ENCODE data around the gene SIGLEC7. TPM values are rescaled to one million over a fixed set of nuclear protein-coding genes. Genes with fewer than 3 reads are reported as not detected.

Gene SIGLEC7
- total and polyA plus RNA-seq, 11 donors: 0.51 to 6.1 (median 1.0) TPM; not detected in 2

DNA sequence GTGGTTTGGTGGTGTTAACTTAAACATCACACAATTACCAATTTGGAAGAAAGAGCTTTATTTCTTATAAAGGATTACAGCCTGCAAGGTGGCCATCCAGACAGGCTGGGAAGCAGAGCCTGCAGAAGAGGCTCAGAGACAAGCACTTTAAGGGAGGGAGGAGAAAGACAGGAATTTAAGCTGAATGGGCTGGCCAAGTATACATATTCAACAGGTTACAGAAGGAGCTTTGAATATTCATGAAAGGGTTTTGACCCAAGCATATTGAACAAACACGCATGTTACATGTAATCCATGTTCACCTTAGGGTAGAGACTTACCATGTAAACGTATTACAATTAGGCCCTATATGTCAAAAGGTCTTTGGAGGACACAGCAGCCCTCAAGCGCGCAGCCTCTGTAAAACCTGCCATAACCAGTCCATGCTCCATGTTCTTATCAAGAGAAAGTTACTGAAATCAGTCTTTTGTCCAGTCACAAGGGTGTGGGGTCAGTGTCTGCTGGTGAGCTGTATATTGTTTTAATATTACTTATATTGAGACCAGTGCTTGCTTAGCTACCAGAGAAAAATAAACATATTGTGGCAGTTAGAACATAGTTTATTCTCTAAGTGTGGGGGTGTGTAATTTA is 19.9 kb downstream of the SIGLEC7 start:
- Histone ChIP-seq H3K27me3 (peaks cover 0 to 19% (median 0%) of the 10 kb centered on the region in 9 donors), H3K4me1 (peaks cover 0 to 8% (median 0%) of the 10 kb centered on the region in 12 donors), H3K36me3 (no peaks in the 10 kb centered on the region), H3K9me3 (no peaks in the 10 kb centered on the region), H3K27ac (no peak overlapping the region), H3K4me3 (no peak overlapping the region)
- intact Hi-C loops (cut with DNase I): loop anchor here in 3 of 10 donors (10.0 kb wide), 2 partner anchors 137 to 147 kb away; partner anchors contain the start of genes KLK11 (in 2 of the 3) and KLK10 (in 1 of the 3)
- TF ChIP-seq, protein P1, sequence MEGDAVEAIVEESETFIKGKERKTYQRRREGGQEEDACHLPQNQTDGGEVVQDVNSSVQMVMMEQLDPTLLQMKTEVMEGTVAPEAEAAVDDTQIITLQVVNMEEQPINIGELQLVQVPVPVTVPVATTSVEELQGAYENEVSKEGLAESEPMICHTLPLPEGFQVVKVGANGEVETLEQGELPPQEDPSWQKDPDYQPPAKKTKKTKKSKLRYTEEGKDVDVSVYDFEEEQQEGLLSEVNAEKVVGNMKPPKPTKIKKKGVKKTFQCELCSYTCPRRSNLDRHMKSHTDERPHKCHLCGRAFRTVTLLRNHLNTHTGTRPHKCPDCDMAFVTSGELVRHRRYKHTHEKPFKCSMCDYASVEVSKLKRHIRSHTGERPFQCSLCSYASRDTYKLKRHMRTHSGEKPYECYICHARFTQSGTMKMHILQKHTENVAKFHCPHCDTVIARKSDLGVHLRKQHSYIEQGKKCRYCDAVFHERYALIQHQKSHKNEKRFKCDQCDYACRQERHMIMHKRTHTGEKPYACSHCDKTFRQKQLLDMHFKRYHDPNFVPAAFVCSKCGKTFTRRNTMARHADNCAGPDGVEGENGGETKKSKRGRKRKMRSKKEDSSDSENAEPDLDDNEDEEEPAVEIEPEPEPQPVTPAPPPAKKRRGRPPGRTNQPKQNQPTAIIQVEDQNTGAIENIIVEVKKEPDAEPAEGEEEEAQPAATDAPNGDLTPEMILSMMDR (IDR thresholded peaks at IDR 0.05): no peak
- no peak for TF ChIP-seq POLR2A (IDR thresholded peaks at IDR 0.05)
- ATAC-seq: no peak
- DNase-seq: no peak
- WGBS, 4 donors: 78 to 91% (median 88%) methylated on average over 4 of the region's 4 CpGs

DNA sequence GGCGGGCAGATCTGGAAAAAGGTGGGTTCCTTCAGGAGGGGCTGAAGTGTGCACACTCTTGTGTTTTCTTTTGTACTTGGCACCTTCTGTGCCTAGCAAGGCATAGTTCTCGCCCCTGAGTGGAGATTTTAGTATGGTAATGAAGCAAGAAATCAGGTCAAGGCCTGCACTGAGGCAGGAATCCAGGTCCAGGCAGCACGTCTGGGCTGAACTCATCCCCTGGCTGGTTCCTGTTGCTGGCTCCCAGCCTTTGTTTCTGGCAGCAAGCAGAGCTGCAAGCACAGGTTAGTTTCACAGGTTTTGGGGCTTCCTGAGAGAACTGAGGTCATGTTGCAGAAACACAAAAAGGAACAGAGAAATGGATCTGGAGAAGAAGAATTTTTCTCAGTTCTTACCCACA is 21.2 kb downstream of the SIGLEC7 start:
- peaks cover 0 to 16% (median 0%) of the 10 kb centered on the region in 9 donors for H3K27me3 ChIP-seq
- H3K27ac ChIP-seq: no peak overlapping the region
- H3K9me3 ChIP-seq: no peaks in the 10 kb centered on the region
- no peak overlapping the region for H3K4me3 ChIP-seq
- 62 to 70% (median 68%) methylated on average over 3 of the region's 3 CpGs for WGBS, 4 donors
- no peak for DNase-seq
- H3K4me1 ChIP-seq: peaks cover 0 to 16% (median 0%) of the 10 kb centered on the region in 12 donors
- ATAC-seq: no peak
- no peaks in the 10 kb centered on the region for H3K36me3 ChIP-seq
- TF ChIP-seq, protein P1 (IDR thresholded peaks at IDR 0.05): no peak
- no peak for TF ChIP-seq POLR2A (IDR thresholded peaks at IDR 0.05)
- intact Hi-C loops (cut with DNase I): loop anchor here in 3 of 10 donors (10.0 kb wide), 2 partner anchors 138 to 148 kb away; partner anchors contain the start of genes KLK11 (in 2 of the 3) and KLK10 (in 1 of the 3)

DNA sequence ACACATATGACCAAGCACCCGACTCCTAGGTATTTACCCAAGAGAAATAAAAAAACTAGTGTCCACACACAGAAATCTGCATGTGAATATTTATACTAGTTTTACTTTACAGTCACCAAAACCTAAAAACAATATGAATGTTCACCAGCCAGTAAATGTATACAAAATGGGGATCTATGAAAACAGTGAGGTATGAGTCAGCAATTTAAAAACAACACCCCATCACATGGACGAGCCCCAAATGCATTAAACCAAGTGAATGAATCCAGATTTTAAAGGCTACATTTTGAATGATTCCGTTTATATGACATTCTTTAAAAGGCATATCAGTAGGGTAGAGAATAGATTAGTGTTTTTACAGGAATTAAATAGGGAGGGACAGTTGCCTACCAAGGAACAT is 22.1 kb downstream of the SIGLEC7 start:
- H3K4me3 ChIP-seq: no peak overlapping the region
- no peak for ATAC-seq
- H3K36me3 ChIP-seq: no peaks in the 10 kb centered on the region
- peaks cover 0 to 18% (median 0%) of the 10 kb centered on the region in 9 donors for H3K27me3 ChIP-seq
- TF ChIP-seq, protein P1 (IDR thresholded peaks at IDR 0.05): no peak
- no peak for TF ChIP-seq POLR2A (IDR thresholded peaks at IDR 0.05)
- intact Hi-C loops (cut with DNase I): loop anchor here in 3 of 10 donors (10.0 kb wide), 2 partner anchors 139 to 149 kb away; partner anchors contain the start of genes KLK11 (in 2 of the 3) and KLK10 (in 1 of the 3)
- no peak overlapping the region for H3K27ac ChIP-seq
- peaks cover 0 to 21% (median 0%) of the 10 kb centered on the region in 12 donors for H3K4me1 ChIP-seq
- no peak for DNase-seq
- 73 to 80% (median 77%) methylated on average over 3 of the region's 3 CpGs for WGBS, 4 donors
- no peaks in the 10 kb centered on the region for H3K9me3 ChIP-seq

DNA sequence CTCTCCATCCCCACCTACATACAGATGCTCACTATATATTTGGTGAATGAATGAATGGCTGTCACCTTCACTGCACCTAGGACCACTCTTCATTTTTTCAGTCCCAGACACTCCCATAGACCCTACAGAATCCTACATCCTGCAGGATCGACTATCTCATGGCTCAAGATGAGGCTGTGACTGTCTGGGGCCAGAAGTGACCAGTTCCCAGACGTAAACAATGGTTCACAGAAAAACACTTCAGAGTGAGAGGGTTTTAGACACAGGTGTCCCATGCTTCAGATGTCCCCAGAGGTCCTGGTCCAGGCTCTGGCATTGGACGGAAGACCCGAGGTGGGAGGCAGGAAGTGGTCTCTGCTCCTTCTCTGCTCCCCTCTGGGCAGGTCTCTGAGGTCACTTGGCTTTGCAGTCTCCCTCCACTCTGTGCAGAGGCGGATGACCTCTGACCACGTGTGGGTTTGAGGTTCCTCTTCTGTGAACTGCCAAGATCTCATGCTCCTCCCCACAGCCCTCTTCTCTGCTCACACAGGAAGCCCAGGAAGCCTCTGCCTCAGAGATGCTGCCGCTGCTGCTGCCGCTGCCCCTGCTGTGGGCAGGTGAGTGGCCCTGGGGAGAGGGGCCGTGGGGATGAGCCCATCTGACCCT is 24.9 kb downstream of the SIGLEC7 start:
- peaks cover 0 to 17% (median 2%) of the 10 kb centered on the region in 9 donors for H3K27me3 ChIP-seq
- peak in 2 of 5 donors; percentile 41 to 42 for DNase-seq
- H3K4me3 ChIP-seq: peak overlapping the region in 1 of 12 donors; percentile 23
- no peaks in the 10 kb centered on the region for H3K9me3 ChIP-seq
- peaks cover 0 to 21% (median 0%) of the 10 kb centered on the region in 12 donors for H3K4me1 ChIP-seq
- no peaks in the 10 kb centered on the region for H3K36me3 ChIP-seq
- peak in 3 of 4 donors; percentile 56 to 78 (median 65) for ATAC-seq
- intact Hi-C loops (cut with DNase I): loop anchor here in 6 of 10 donors (5.0 to 10.0 kb wide), 4 partner anchors 142 to 235 kb away; partner anchors contain the start of genes KLK11 (in 2 of the 6) and KLK10 (in 1 of the 6)
- TF ChIP-seq, protein P1 (IDR thresholded peaks at IDR 0.05): no peak
- TF ChIP-seq POLR2A (IDR thresholded peaks at IDR 0.05): no peak
- 43 to 45% (median 44%) methylated on average over 6 to 9 of the region's 9 CpGs for WGBS, 4 donors
- H3K27ac ChIP-seq: no peak overlapping the region

All from heart left ventricle (tissue), 16 donors.